ENCODE results near the gene ARHGAP15. TPM values are rescaled to one million over a fixed set of nuclear protein-coding genes. Genes with fewer than 3 reads are reported as not detected.

The ARHGAP15 gene
- total RNA-seq, 1 experiment from 2014 or later = 0.41 TPM

GRCh38 chr2:143604566-143604959, 475.3 kb downstream of the ARHGAP15 start:
- no peak for DNase-seq (ENCODE audit: low read depth, low spot score)
- TF ChIP-seq SIN3A (IDR thresholded peaks at IDR 0.05; ENCODE audit: borderline replicate concordance, insufficient read depth, low read depth, low read length) (no peak), CTCF (IDR thresholded peaks at IDR 0.05) (no peak), TCF7L2 (IDR thresholded peaks at IDR 0.05; ENCODE audit: low read depth, low read length) (no peak), REST (IDR thresholded peaks at IDR 0.05; ENCODE audit: insufficient read depth in 1 of 2, low read depth in 2 of 2, low read length in 1 of 2) (no peak), POLR2AphosphoS5 (IDR thresholded peaks at IDR 0.05; ENCODE audit: low read depth, low read length) (no peak)
- Histone ChIP-seq H3K4me3 (ENCODE audit: low read depth in 2 of 2, low read length in 2 of 2) (no peak overlapping the region), H3K4me1 (ENCODE audit: control insufficient read depth, insufficient read depth, low read length) (no peaks in the 10 kb centered on the region), H3K36me3 (ENCODE audit: control insufficient read depth, insufficient read depth, low read length) (no peaks in the 10 kb centered on the region), H3K27ac (ENCODE audit: low read length) (no peak overlapping the region), H3K27me3 (ENCODE audit: control insufficient read depth, insufficient read depth, low read length) (no peaks in the 10 kb centered on the region), H3K9me3 (ENCODE audit: control insufficient read depth, insufficient read depth, low read depth, low read length) (no peaks in the 10 kb centered on the region)
- ChIA-PET CTCF (no interaction called here), POLR2A (no interaction called here)
- no peak for ATAC-seq
- no TSS peak for BruUV-seq (replicated peaks)
- in situ Hi-C loops (cut with HindIII; ENCODE audit: low pct_unique_long_range_greater_than_20kb, low sequenced_read_pairs) (no loop called here), intact Hi-C loops (cut with micrococcal nuclease; ENCODE audit: unreplicated experiment) (no loop called here)

- Histone ChIP-seq H3K36me3 (ENCODE audit: control insufficient read depth, insufficient read depth, low read length) (no peaks in the 10 kb centered on the region), H3K27ac (ENCODE audit: low read length) (no peak overlapping the region), H3K4me3 (ENCODE audit: low read depth in 2 of 2, low read length in 2 of 2) (no peak overlapping the region), H3K27me3 (ENCODE audit: control insufficient read depth, insufficient read depth, low read length) (no peaks in the 10 kb centered on the region), H3K9me3 (ENCODE audit: control insufficient read depth, insufficient read depth, low read depth, low read length) (no peaks in the 10 kb centered on the region), H3K4me1 (ENCODE audit: control insufficient read depth, insufficient read depth, low read length) (no peaks in the 10 kb centered on the region)
- in situ Hi-C loops (cut with HindIII; ENCODE audit: low pct_unique_long_range_greater_than_20kb, low sequenced_read_pairs) (no loop called here), intact Hi-C loops (cut with micrococcal nuclease; ENCODE audit: unreplicated experiment) (no loop called here)
- no peak for ATAC-seq
- CTCF ChIA-PET = no interaction called here
- TF ChIP-seq TCF7L2 (IDR thresholded peaks at IDR 0.05; ENCODE audit: low read depth, low read length) = no peak
- no peak for TF ChIP-seq POLR2AphosphoS5 (IDR thresholded peaks at IDR 0.05; ENCODE audit: low read depth, low read length)
- no peak for TF ChIP-seq REST (IDR thresholded peaks at IDR 0.05; ENCODE audit: insufficient read depth in 1 of 2, low read depth in 2 of 2, low read length in 1 of 2)
- TF ChIP-seq SIN3A (IDR thresholded peaks at IDR 0.05; ENCODE audit: borderline replicate concordance, insufficient read depth, low read depth, low read length) = no peak
- TF ChIP-seq CTCF (IDR thresholded peaks at IDR 0.05) = no peak
- no TSS peak for BruUV-seq (replicated peaks)
- POLR2A ChIA-PET = interaction anchor here (0.6 kb wide), 1 partner anchor 38 kb away, joined by 3 read pairs; no protein-coding TSS in a partner anchor
- no peak for DNase-seq (ENCODE audit: low read depth, low spot score)
Measured at GRCh38 chr2:143607231-143608062, 478.2 kb downstream of the ARHGAP15 start.
